Kidney epithelial cell (primary cell): ENCODE data around the gene TMEFF2. TPM values are rescaled to one million over a fixed set of nuclear protein-coding genes. Genes with fewer than 3 reads are reported as not detected.

Experiments
- DNase-seq: peaks from one replicate; pipeline ENCODE4 v3.0.0-alpha.2; 2010; ENCODE audit warnings: low read depth
- H3K27me3 ChIP-seq: 2 replicates; pipeline ENCODE4 v1.6.0; 2011; ENCODE audit warnings: low read length; ENCODE audit not compliant: control insufficient read depth, insufficient read depth
- H3K36me3 ChIP-seq: 2 replicates; pipeline ENCODE4 v1.5.1; 2011; ENCODE audit warnings: low read length; ENCODE audit not compliant: control insufficient read depth, insufficient read depth
- H3K4me3 ChIP-seq: 2 replicates; pipeline ENCODE4 v1.5.1; 2011; ENCODE audit warnings: low read depth, mild to moderate bottlenecking, control low read depth, low read length
- CTCF ChIP-seq: IDR thresholded peaks from 2 replicates; pipeline ENCODE4 v1.5.1; 2011; ENCODE audit warnings: mild to moderate bottlenecking, moderate library complexity, low read length, control low read depth, inconsistent platforms; ENCODE audit not compliant: insufficient read depth, poor library complexity, severe bottlenecking
- total RNA-seq: library from RNA; depleted of rRNA; stranded (reverse); fragments of >200 nt; gene quantifications from 2 replicates; pipeline ENCODE4 v1.2.3, GENCODE V29; 2015

TMEFF2 gene
- total RNA-seq, 1 donor from 2014 or later: not detected

- Histone ChIP-seq H3K4me3 (no peak overlapping the region), H3K27me3 (no peaks in the 10 kb centered on the region)
- DNase-seq: no peak
Measured at GRCh38 chr2:191961556-191961955, 233.2 kb downstream of the TMEFF2 start.

GRCh38 chr2:191959209-191959608 is 235.5 kb downstream of the TMEFF2 start:
- no peak for TF ChIP-seq CTCF
- no peaks in the 10 kb centered on the region for H3K27me3 ChIP-seq
- no peaks in the 10 kb centered on the region for H3K36me3 ChIP-seq
- H3K4me3 ChIP-seq: no peak overlapping the region
- DNase-seq: no peak

More at GRCh38 chr2:191961556-191961955, 233.2 kb downstream of the TMEFF2 start:
- TF ChIP-seq CTCF: no peak
- H3K36me3 ChIP-seq: no peaks in the 10 kb centered on the region

GRCh38 chr2:191957996-191958860 is 236.5 kb downstream of the TMEFF2 start:
- no peaks in the 10 kb centered on the region for H3K36me3 ChIP-seq
- no peak overlapping the region for H3K4me3 ChIP-seq
- no peak for DNase-seq
- H3K27me3 ChIP-seq: no peaks in the 10 kb centered on the region
- TF ChIP-seq CTCF: no peak

GRCh38 chr2:191954451-191954850 is 240.3 kb downstream of the TMEFF2 start:
- DNase-seq: no peak
- no peaks in the 10 kb centered on the region for H3K36me3 ChIP-seq
- H3K4me3 ChIP-seq: no peak overlapping the region
- no peaks in the 10 kb centered on the region for H3K27me3 ChIP-seq
- TF ChIP-seq CTCF: no peak

- Histone ChIP-seq H3K4me3 (no peak overlapping the region), H3K36me3 (no peaks in the 10 kb centered on the region), H3K27me3 (no peaks in the 10 kb centered on the region)
- DNase-seq: no peak
- no peak for TF ChIP-seq CTCF
Measured at GRCh38 chr2:191952515-191953270, 242.0 kb downstream of the TMEFF2 start.
